GM19099 (cell line): ENCODE results near the gene XG.
"Not testable (repeated sequence)": the region's sequence is repeated elsewhere in the genome, so short reads cannot be mapped to it uniquely, and the experiment has no call there.

Experiments
- POLR2A ChIP-seq: IDR thresholded peaks from 3 replicates; pipeline ENCODE4 v1.6.1; 2011; ENCODE audit warnings: low read depth; ENCODE audit not compliant: insufficient read length; ENCODE audit errors: extremely low read depth

Gene XG, protein sequence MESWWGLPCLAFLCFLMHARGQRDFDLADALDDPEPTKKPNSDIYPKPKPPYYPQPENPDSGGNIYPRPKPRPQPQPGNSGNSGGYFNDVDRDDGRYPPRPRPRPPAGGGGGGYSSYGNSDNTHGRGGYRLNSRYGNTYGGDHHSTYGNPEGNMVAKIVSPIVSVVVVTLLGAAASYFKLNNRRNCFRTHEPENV

DNA sequence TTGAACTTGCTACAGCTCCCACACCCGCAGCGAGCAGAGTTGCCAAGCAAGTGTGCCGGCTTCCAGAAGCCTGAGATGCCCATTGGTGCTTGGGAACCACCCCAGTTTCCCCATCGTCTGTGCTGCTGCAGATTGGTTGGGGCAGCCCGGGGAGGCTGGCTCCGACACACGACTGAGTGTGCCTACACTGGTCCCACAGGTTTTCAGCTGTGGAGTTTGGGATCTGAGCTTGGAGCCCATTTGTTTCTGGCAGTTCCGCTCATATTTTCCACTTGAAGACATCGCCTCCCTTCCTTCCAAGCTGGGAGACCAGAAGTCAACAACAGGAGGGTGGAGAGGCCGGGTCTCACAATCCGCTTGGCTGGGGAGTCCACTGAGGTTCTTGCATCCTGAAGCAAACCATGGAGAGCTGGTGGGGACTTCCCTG is at the start of gene XG:
Gene XG (plus strand): TSS at position 167 of the 427 bp plus-strand sequence. CDS start 235 bp downstream, at position 402.
- not testable (repeated sequence) for TF ChIP-seq POLR2A

DNA sequence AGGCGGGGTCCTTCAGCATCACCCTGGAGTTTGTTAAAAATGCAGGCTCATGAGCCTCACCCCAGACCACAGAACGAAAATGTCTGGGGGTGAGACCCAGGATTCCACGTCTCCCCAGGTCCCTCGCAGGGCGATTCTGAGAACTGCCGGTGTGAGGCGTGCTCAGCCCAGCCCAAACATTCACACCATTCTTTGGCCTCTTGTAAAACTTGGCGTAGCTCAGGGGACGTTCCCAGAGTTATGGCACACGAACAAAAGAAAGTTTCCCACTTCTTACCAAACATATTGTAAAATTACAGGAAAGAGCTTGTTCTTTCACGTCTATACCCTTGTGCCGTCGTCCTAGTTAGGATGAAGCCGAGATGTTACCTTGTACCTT is 47.9 kb upstream of the XG start:
- TF ChIP-seq POLR2A: no peak

DNA sequence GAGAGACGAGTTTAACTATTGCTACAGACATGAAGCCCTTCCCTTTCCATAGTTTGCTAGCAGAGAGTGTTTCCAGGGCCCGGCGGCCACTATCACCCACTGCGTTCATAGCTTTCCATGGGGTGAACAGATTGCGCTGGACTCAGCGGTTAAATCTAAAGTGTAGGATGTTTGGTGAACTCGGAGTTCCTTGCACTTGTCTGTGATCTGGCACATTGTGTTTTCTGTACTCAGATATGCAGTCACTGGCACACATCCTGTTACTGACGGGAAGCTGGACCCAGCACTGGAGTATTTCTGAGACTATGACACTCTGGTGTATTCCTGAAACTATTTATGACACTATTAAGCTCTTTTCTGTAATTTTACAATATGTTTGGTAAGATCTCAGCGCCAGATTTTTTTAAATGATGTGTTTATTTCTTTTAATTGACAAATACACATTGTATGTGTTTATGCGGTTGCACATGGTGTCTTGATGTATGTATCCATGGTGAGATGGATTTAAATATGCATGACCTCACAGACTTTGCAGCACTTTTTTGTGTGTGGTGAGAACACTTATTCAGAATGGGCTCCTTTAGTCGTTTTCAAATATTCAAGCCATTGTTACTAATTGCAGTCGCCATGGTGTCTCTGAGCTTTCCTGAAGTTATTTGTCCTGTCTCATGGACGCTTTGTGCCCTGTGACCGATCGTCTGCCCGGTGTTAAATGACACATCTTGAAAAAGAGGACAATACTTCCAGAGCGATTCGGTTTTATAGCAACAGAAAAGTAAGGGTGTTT is 46.6 kb upstream of the XG start:
- TF ChIP-seq POLR2A: no peak

DNA sequence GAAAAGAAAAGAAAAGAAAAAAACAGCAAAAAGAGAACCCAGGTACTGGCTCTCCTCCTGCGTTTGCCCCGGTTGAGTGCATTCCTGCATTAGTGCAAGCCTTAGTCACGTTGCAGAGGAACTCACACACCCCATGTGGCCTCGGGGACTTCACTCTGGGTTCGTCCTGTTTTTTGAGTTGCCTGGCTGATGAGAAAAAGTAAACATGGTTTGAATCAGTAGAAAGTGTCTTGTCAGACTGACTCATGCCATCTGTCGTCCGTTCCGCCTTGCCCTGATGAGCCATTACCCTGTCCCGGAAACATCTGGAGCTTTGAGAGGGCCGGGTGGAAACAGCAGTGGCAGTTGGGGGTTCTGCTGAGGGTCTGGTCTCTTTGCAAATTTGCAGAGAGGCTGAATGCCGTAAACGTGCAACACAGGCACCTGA is 44.5 kb upstream of the XG start:
- TF ChIP-seq POLR2A: no peak

DNA sequence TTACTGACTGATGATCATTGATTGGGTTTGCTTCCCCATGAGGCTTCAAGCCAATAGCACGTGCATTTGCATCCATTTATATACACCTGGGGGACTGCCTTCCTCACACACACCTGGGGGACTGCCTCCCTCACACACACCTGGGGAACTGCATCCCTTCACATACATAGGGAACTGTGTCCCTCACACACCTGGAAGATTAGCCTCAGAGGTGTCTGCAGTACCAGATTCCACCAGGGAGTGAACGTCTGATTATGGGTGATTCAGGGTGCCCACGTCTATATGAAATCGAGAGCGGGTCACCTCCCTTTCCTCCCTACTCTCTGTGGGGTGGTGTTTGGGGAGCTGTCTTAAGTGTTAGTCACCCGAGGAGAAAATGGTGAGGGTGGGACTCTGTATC is 43.8 kb upstream of the XG start:
- TF ChIP-seq POLR2A: no peak

DNA sequence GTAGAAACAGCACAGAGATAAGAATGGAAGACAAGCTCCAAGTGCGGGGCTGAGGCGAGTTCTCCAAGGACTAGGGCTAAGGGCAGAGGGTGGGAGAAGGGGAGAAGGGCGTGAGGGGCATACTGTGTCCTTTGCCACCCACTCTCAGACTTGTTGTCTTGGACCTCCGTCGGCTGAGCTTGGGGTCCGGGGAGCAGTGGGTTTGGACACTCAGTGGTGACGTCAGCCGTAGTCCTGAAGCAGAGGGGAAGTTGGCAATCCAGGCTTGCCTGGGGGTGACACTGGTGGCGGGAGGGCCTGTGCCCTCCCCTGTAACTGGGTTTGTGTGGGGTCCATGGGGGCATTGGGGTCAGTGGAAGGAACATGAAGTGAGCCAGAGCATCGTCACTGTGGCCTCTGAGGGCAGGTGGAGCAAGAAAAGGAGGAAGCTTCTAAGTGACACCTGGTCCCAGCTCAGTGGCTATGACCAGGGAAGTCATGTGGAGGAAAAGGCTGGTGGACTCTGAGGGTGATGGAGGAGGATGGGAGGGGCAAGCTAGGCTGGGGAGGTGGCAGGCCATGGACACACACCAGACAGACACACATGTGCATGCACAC is 43.1 kb upstream of the XG start:
- no peak for TF ChIP-seq POLR2A

DNA sequence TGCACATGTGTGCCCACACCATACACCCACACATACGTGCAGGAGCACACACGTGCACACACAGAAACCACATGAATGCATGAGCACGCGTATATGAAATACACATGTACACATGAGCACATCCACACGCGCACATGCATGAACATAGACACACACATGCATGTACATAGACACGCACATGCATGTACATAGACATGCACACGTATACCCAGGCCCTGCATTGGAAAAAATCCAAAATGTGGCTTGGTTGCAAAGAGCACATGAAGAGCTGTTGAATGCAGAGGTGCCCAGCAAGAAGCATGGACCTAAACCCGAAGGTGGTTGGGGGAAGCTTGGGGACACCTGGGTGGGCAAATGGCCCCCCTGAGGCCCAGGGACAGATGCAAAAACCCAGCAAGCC is 42.3 kb upstream of the XG start:
- no peak for TF ChIP-seq POLR2A

DNA sequence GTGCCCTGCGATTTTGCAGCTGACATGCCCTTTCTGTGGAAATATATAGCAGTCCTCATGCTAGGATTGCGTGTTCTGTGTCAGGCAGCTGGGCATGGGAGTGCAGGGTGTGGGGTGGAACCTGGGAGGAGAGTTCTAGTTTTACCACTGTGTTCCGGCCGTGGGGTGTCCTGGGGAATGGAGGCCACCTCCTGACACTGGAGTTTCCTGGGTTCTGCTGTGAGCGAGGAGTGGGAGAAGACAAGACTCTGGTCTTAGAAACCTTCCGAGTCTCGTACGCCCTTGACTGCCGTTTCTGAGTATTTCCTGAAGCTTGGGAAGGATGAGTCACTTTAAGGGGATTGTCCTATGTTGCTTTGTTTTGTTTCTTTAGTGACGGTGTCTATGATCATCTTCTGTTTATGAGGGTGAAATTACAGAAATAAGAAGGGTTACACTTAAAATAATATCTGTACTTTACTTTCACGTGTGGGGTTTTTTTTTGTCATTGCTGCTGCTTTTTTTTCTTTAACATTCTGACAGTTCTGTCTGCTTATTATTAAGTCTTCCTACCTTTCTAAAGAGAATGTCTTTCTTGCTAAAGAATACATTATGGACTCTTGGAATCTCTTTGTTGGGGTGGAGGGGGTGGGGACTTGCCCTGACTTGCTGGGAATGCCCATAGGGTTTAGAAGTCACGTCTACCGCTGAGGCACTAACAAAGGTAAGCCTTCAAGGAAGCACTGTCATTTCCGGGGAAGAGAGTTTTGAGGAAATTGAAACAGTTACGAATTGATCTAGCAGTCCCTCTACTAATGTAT is 41.6 kb upstream of the XG start:
- no peak for TF ChIP-seq POLR2A

DNA sequence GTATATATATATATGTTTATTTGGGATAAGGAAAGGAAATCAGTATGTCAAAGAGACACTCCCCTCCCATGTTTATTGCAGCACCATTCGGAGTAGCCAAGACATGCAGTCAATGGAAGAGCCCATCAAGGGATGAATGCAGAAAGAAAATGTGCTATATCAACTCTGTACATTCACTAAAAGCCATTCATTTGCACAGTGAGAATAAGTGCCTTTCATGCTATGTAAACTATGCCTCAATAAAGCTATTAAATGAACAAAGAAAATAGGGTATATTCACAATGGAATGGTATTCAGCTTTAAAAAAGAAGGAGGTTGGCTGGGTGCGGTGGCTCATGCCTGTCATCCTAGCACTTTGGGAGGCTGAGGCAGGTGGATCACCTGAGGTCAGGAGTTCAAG is 40.4 kb upstream of the XG start:
- TF ChIP-seq POLR2A: no peak

DNA sequence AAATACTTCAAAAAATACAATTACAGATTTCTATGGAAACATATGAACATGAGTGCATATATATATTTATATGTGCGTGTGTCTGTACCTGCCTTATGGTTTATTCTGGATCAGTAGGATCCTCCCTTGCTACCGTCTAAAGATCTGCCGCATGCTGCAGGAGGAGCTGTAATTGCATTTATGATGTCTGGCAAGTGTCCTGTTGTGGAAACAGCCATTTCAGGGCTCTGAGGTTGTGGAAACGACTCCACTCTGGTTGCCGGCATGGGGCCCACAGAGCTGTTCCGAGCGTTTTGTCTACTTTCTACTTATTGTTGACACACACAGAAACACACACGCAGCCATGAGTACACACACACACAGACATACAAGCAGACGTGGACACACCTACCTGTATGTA is 39.4 kb upstream of the XG start:
- TF ChIP-seq POLR2A: no peak

DNA sequence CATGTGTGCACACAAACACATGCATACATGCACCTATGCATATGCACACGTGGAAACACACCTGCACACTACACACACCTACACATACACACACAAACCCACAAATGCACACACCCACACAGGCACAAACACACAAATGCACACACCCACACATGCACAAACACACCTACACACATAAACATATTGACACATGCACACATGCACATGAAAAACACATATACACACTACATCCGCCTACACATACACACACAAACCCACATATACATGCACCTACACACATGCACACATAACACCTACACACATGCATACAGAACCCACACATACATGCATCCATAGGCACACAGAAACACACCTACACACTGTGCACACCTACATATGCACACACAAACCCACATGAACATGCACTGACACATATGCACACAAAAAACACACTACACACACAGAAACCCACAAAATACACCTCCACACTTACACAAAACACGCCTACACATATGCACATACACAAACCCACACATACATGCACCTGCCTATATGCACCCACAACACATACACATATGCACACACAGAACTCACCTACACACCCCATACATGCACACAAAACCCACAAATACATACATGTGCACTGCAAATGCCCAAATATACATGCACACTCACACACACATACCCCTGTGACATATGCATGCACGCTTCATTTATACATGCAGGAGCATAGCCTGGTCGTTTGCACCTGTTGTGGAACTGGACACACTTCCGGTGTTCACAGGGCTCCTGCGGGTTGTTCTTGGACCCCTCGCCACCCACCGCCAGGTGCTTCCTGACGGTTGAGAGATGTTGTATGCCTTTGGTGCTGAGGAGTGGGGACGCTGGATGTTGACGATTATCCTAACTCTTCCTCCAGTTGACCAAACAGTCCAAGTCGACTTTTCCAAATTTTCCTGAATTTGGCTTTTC is 38.7 kb upstream of the XG start:
- no peak for TF ChIP-seq POLR2A

DNA sequence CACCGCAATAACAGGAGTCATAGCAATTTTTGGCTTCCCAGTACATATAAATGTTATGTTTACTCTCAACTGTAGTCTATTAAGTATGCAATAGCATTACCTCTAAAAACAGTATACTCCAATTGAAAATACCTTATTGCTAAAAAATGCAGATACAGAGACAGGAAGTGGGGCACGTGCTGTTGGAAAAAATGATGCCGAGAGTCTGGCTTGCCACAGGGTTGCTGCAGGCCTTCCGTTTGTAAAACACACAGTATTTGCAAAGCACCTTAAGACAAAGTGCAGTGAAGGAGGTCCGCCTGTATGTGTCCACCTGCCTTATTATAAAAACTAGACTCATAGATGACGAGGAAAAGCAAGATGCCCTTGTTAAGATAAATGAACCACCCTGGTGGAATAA is 37.3 kb upstream of the XG start:
- no peak for TF ChIP-seq POLR2A

DNA sequence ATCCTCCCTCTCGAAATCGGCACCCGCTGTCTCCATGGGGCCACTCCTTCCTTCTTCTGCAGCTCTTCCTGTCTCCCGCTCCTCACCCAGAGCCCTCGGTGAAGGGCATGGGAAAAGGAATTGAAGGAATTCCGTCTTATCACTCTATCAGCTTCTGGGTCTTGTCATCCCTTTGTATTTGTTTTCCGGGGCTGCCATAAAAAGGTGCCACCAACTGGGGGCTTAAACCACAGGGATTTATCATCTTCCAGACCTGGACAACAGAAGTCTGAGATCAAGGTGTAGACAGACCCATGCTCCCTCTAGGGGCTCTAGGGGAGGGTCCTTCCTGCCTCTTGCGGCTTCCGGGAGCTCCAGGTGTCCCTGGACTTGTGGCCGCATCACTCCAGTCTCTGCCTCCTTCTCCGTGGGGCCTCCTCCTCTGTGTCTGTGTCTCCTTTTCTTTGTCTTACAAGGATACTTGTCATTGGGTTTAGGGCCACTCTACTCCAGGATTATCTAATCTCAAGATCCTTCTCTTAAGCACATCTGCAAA is 36.7 kb upstream of the XG start:
- TF ChIP-seq POLR2A: no peak

DNA sequence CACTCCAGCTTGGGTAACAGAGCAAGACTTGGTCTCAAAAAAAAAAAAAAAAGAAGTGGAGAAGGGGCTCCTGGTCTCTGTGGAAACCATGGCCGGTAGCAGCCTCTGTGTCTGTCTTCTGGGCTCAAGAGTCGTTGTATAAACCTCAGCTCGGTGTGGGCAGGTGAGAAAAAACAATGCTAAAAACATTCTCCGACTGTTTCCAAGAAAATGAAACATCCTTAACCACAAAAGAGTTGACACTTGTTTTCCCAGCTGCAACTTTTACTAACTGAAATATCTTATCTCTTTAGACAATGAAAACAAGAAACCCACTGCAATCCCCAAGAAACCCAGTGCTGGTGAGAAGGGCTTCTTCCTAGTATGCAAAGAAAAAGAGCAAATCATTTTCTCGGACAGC is 34.5 kb upstream of the XG start:
- TF ChIP-seq POLR2A: no peak
